Measurements from ENCODE around the gene CEBPB.

- TF ChIP-seq CTCF (IDR thresholded peaks at IDR 0.05) (no peak), POLR2A (IDR thresholded peaks at IDR 0.05) (no peak)
Observed at GRCh38 chr20:50142812-50143211, 47.8 kb upstream of the CEBPB start.

Data from vagina (tissue), 2 donors.